RWPE1 (cell line): ENCODE results near the gene PAQR9.

ENCODE experiments used
- CTCF ChIA-PET: fragments of 350-600 bp; sonication (Branson Sonifier 250); formaldehyde crosslinking; extraction: SDS; loops from one replicate; lab custom pipeline; 2021; lab: Yijun Ruan, JAX
- POLR2A ChIA-PET: fragments of 400-600 bp; formaldehyde crosslinking; extraction: SDS; loops from one replicate; lab custom pipeline; 2020; ENCODE audit warnings: antibody characterized with exemption; ENCODE audit not compliant: low non-redundant PET; lab: Yijun Ruan, JAX
- DNase-seq: peaks from one replicate; pipeline ENCODE4 v3.0.0; 2012; ENCODE audit warnings: low spot score
- H3K27ac ChIP-seq: fragments of 450-650 bp; 2 replicates; pipeline ENCODE4 v1.5.1; 2017
- CTCF ChIP-seq: fragments of 450-650 bp; conservative IDR thresholded peaks from 2 replicates; pipeline ENCODE4 v1.5.1; 2017; ENCODE audit warnings: low read depth, mild to moderate bottlenecking

Gene PAQR9

GRCh38 chr3:142965581-142965980 is 2.1 kb upstream of the PAQR9 start:
- ChIA-PET POLR2A (no interaction called here), CTCF (interaction anchor here (0.6 kb wide), 1 partner anchor 148 kb away, joined by 4 read pairs; no protein-coding TSS in a partner anchor)
- no peak for DNase-seq
- TF ChIP-seq CTCF, result no peak
- H3K27ac ChIP-seq, result no peak overlapping the region

- 0 out of 2 replicates have a peak, but pooled peaks have one; percentile 7 for TF ChIP-seq CTCF
- ChIA-PET CTCF (no interaction called here), POLR2A (no interaction called here)
- DNase-seq, result no peak
- no peak overlapping the region for H3K27ac ChIP-seq
Observed at GRCh38 chr3:142963234-142963515, 299 bp downstream of the PAQR9 start.

GRCh38 chr3:142962520-142963233 is 797 bp downstream of the PAQR9 start:
- no peak overlapping the region for H3K27ac ChIP-seq
- ChIA-PET CTCF (interaction anchor here (2.5 kb wide), 1 partner anchor 134 kb away, joined by 9 read pairs; no protein-coding TSS in a partner anchor), POLR2A (no interaction called here)
- no peak for TF ChIP-seq CTCF
- DNase-seq, result no peak

GRCh38 chr3:142962175-142962519 is 1.3 kb downstream of the PAQR9 start:
- DNase-seq, result no peak
- no peak for TF ChIP-seq CTCF
- H3K27ac ChIP-seq, result no peak overlapping the region
- ChIA-PET POLR2A (no interaction called here), CTCF (interaction anchor here (2.5 kb wide), 1 partner anchor 134 kb away, joined by 9 read pairs; no protein-coding TSS in a partner anchor)

GRCh38 chr3:142961539-142961938 is 1.9 kb downstream of the PAQR9 start:
- TF ChIP-seq CTCF, result no peak
- DNase-seq, result no peak
- POLR2A ChIA-PET, result no interaction called here
- no peak overlapping the region for H3K27ac ChIP-seq
- CTCF ChIA-PET, result interaction anchor here (2.5 kb wide), 1 partner anchor 133 kb away, joined by 9 read pairs; no protein-coding TSS in a partner anchor

- no peak overlapping the region for H3K27ac ChIP-seq
- no peak for TF ChIP-seq CTCF
- DNase-seq, result no peak
- POLR2A ChIA-PET, result no interaction called here
- CTCF ChIA-PET, result interaction anchor here (2.5 kb wide), 1 partner anchor 132 kb away, joined by 9 read pairs; no protein-coding TSS in a partner anchor
Observed at GRCh38 chr3:142960322-142960850, 3.1 kb downstream of the PAQR9 start.
